SU-DHL-6 (cell line): Measurements from ENCODE around the gene OXTR.

Experiments used
- EZH2phosphoT487 ChIP-seq: fragments of 200-600 bp; sonication (generic), shearing (Covaris generic); conservative IDR thresholded peaks from 2 replicates; pipeline ENCODE4 v1.6.1; 2018; ENCODE audit warnings: mild to moderate bottlenecking, antibody characterized with exemption, low read length, moderate library complexity, mixed read lengths
- TF ChIP-seq, protein P1 (sequence below): fragments of 200-600 bp; sonication (generic); IDR thresholded peaks from one replicate; pipeline ENCODE4 v1.5.1; 2017; ENCODE audit warnings: antibody characterized with exemption, mild to moderate bottlenecking, low read length, moderate library complexity; ENCODE audit not compliant: insufficient read depth, poor library complexity, severe bottlenecking

DNA sequence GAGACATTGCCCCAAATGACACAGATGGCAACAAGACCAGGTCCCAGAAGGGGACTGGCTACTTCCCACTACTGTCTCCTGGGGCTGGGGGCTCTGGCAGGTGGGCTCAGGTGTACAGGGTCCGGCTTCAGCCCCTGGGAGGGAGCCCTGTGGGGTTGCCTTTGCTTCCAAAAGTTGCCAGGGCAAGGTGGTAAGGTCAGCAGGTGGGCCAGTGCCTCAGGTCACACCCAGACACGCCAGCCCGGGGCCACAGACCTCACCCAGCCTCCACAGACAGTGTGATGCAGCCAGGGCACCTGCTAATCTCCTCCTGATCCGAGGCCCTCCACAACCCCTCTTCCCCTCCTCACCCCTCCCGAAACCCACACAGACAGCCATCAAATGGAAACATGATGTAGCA is 7.5 kb downstream of the OXTR start:
- TF ChIP-seq, protein P1, sequence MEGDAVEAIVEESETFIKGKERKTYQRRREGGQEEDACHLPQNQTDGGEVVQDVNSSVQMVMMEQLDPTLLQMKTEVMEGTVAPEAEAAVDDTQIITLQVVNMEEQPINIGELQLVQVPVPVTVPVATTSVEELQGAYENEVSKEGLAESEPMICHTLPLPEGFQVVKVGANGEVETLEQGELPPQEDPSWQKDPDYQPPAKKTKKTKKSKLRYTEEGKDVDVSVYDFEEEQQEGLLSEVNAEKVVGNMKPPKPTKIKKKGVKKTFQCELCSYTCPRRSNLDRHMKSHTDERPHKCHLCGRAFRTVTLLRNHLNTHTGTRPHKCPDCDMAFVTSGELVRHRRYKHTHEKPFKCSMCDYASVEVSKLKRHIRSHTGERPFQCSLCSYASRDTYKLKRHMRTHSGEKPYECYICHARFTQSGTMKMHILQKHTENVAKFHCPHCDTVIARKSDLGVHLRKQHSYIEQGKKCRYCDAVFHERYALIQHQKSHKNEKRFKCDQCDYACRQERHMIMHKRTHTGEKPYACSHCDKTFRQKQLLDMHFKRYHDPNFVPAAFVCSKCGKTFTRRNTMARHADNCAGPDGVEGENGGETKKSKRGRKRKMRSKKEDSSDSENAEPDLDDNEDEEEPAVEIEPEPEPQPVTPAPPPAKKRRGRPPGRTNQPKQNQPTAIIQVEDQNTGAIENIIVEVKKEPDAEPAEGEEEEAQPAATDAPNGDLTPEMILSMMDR, result no peak
- no peak for TF ChIP-seq EZH2phosphoT487
